CD4-positive, alpha-beta T cell treated with Interleukin-1 beta for 1 hour (primary cell): ENCODE measurements around the gene FBLN2.

Source experiments
- DNase-seq, 2 donors: peaks; one replicate each; pipeline ENCODE4 v3.0.0-alpha.2; 2020 to 2022

Gene FBLN2

GRCh38 chr3:13610006-13610570, 61.2 kb downstream of the FBLN2 start:
- DNase-seq, result no peak

GRCh38 chr3:13611221-13611620, 62.3 kb downstream of the FBLN2 start:
- no peak for DNase-seq

GRCh38 chr3:13612829-13613228, 63.9 kb downstream of the FBLN2 start:
- DNase-seq, result no peak

- DNase-seq, result no peak
Measured at GRCh38 chr3:13613343-13614190, 64.6 kb downstream of the FBLN2 start.

- DNase-seq, result no peak
Measured at GRCh38 chr3:13614607-13615006, 65.7 kb downstream of the FBLN2 start.

- no peak for DNase-seq
Measured at GRCh38 chr3:13615019-13615528, 66.1 kb downstream of the FBLN2 start.

GRCh38 chr3:13616359-13616758, 67.4 kb downstream of the FBLN2 start:
- DNase-seq, result no peak

GRCh38 chr3:13617097-13617738, 68.3 kb downstream of the FBLN2 start:
- DNase-seq, result no peak

- DNase-seq, result no peak
Measured at GRCh38 chr3:13617981-13618380, 69.1 kb downstream of the FBLN2 start.

GRCh38 chr3:13618836-13619235, 69.9 kb downstream of the FBLN2 start:
- DNase-seq, result no peak

- no peak for DNase-seq
Measured at GRCh38 chr3:13619661-13620230, 70.8 kb downstream of the FBLN2 start.

- no peak for DNase-seq
Measured at GRCh38 chr3:13620281-13620680, 71.4 kb downstream of the FBLN2 start.

GRCh38 chr3:13620776-13621365, 71.9 kb downstream of the FBLN2 start:
- no peak for DNase-seq

GRCh38 chr3:13621381-13622221, 72.7 kb downstream of the FBLN2 start:
- peak; percentile 37 to 60 for DNase-seq

- no peak for DNase-seq
Measured at GRCh38 chr3:13622356-13622755, 73.4 kb downstream of the FBLN2 start.

- no peak for DNase-seq
Measured at GRCh38 chr3:13623101-13623654, 74.3 kb downstream of the FBLN2 start.

- no peak for DNase-seq
Measured at GRCh38 chr3:13624021-13624420, 75.1 kb downstream of the FBLN2 start.

GRCh38 chr3:13624671-13625125, 75.8 kb downstream of the FBLN2 start:
- no peak for DNase-seq

GRCh38 chr3:13626396-13626795, 77.5 kb downstream of the FBLN2 start:
- no peak for DNase-seq

GRCh38 chr3:13626915-13627460, 78.1 kb downstream of the FBLN2 start:
- no peak for DNase-seq

GRCh38 chr3:13627681-13628080, 78.8 kb downstream of the FBLN2 start:
- no peak for DNase-seq
